Measurements from ENCODE around the gene IL17RE. TPM values are rescaled to one million over a fixed set of nuclear protein-coding genes. Genes with fewer than 3 reads are reported as not detected.

The IL17RE gene
- total and polyA plus RNA-seq, 2 experiments from 2014 or later = 1.1 to 3.4 TPM

GRCh38 chr3:9913601-9914000 lies 11.0 kb downstream of the IL17RE start:
- no peak overlapping the region for H3K4me3 Mint-ChIP-seq
- H3K4me1 Mint-ChIP-seq = peaks cover 16% of the 10 kb centered on the region
- Histone ChIP-seq H3K4me3 (no peak overlapping the region), H3F3A (replicated peaks; ENCODE audit: low read depth) (0 out of 2 replicates have a peak, but pooled peaks cover 5% of the 10 kb centered on the region), H3K4me2 (no peak overlapping the region), H3K79me2 (replicated peaks; ENCODE audit: insufficient read depth) (no peaks in the 10 kb centered on the region), H3K9me2 (ENCODE audit: insufficient read depth) (0 out of 2 replicates have a peak, but pooled peaks cover 4% of the 10 kb centered on the region), H3K36me3 (ENCODE audit: insufficient read depth) (no peaks in the 10 kb centered on the region), H3K4me1 (ENCODE audit: insufficient read depth) (peaks cover 17% of the 10 kb centered on the region), H3K27ac (ENCODE audit: low read depth) (no peak overlapping the region), H3K27me3 (ENCODE audit: insufficient read depth) (peaks cover 12% of the 10 kb centered on the region; the same call in 1 of the 2 replicates), H2AFZ (no peak overlapping the region), H4K20me1 (replicated peaks; ENCODE audit: insufficient read depth) (no peaks in the 10 kb centered on the region)
- H3K9me3 Mint-ChIP-seq = peaks cover 19% of the 10 kb centered on the region
- H3K36me3 Mint-ChIP-seq (ENCODE audit: low read depth) = peaks cover 17% of the 10 kb centered on the region
- H3K27me3 Mint-ChIP-seq (ENCODE audit: insufficient read depth, low read depth, poor library complexity) = peaks cover 8% of the 10 kb centered on the region
- TF ChIP-seq REST (IDR thresholded peaks at IDR 0.05; ENCODE audit: unreplicated experiment) (no peak), EZH2 (IDR thresholded peaks at IDR 0.05; ENCODE audit: low read depth, unreplicated experiment) (no peak), CREB1 (CRISPR knock-in tag; IDR thresholded peaks at IDR 0.05; ENCODE audit: low read depth) (no peak), POLR2AphosphoS5 (IDR thresholded peaks at IDR 0.05; ENCODE audit: low read depth) (no peak), ZNF462 (CRISPR knock-in tag; IDR thresholded peaks at IDR 0.05) (no peak), ZNF331 (CRISPR knock-in tag; IDR thresholded peaks at IDR 0.05; ENCODE audit: low read depth) (no peak), ETS1 (IDR thresholded peaks at IDR 0.05) (no peak), NANOG (IDR thresholded peaks at IDR 0.05; ENCODE audit: borderline replicate concordance) (no peak), EZH2phosphoT487 (IDR thresholded peaks at IDR 0.05; ENCODE audit: unreplicated experiment) (no peak), STAT1 (IDR thresholded peaks at IDR 0.05; ENCODE audit: unreplicated experiment) (no peak), ZNF114 (CRISPR knock-in tag; IDR thresholded peaks at IDR 0.05) (no peak), CTCF (conservative IDR thresholded peaks at IDR 0.05; ENCODE audit: low read depth in 2 of 2) (no peak), JUNB (IDR thresholded peaks at IDR 0.05; ENCODE audit: unreplicated experiment) (no peak)
- H3K27ac Mint-ChIP-seq = no peak overlapping the region
- DNase-seq (ENCODE audit: low spot score) = no peak
- ATAC-seq = no peak
